ENCODE measurements around the gene TMEM63A.
A peak's percentile ranks its signal among the peaks of the same experiment; 100 is the strongest.

The TMEM63A gene

DNA sequence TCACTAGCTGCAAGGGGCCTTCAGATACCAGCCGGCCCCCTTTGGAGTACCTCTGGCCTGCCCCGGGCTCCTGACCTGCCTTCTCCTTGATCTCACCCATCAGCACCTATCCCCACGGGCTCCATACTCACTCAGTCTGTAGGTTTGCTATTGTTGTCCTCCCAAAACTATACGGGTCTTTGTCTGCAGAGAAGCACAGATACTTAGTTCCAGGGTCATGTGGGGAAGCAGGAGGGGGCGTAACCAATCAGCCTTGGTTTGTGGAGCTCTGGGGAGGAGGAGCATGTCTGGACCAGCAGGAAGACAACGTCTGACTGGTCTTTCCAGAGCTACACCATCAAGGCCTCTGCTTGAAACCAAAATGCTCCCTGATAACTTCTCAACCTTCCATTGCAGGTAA, 15.2 kb downstream of the TMEM63A start:
- peaks cover 52% of the 10 kb centered on the region for H3K4me1 Mint-ChIP-seq
- DNase-seq (no peak), ATAC-seq (no peak)
- no peaks in the 10 kb centered on the region for H3K9me3 Mint-ChIP-seq
- H3K27ac Mint-ChIP-seq: peak overlapping the region; percentile 54 to 85
- H3K27me3 Mint-ChIP-seq: no peaks in the 10 kb centered on the region
- peak overlapping the region; percentile 41 to 67 for H3K4me3 Mint-ChIP-seq

DNA sequence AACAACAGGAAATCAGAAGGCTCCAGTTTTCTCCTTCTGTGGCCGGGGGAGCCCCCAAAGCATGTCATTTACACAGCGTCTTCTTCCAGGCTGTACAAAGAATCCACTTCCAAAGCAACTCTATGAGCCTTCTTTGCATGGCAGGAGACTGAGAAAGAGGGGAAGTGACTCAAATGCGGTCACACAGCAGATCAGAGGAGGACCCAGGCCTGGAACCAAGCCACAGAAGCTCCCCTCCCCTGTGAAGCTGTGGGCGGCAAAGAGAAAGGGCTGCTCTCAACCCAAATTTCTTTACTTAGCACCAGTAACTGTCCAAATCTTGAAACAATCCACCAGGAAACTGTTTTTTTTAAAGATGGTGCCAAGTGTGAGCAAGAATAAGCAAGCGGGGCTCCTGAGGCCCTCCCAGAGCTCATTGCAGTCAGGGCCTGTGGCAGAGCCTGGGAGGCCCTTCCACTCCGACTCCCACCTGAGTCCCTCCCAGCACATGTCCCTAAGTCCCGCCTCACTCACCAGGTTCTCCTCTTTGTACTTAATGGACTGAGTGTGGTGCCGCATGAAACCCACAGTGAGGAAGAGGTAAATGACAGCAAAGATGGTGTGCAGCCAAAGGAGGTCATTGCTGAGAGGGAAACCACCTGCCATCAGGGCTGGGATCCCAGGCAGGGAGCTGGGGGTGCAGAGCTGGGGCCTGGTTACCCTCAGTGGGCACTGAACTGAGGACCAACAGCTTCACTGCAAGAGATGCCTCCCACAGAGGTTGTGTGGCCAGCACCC, 15.9 kb downstream of the TMEM63A start:
- peaks cover 47% of the 10 kb centered on the region for H3K4me1 Mint-ChIP-seq
- DNase-seq (peak; percentile 65 to 77), ATAC-seq (peak; percentile 95)
- no peaks in the 10 kb centered on the region for H3K27me3 Mint-ChIP-seq
- peak overlapping the region; percentile 72 to 76 for H3K27ac Mint-ChIP-seq
- peak overlapping the region; percentile 51 to 67 for H3K4me3 Mint-ChIP-seq
- H3K9me3 Mint-ChIP-seq: no peaks in the 10 kb centered on the region

DNA sequence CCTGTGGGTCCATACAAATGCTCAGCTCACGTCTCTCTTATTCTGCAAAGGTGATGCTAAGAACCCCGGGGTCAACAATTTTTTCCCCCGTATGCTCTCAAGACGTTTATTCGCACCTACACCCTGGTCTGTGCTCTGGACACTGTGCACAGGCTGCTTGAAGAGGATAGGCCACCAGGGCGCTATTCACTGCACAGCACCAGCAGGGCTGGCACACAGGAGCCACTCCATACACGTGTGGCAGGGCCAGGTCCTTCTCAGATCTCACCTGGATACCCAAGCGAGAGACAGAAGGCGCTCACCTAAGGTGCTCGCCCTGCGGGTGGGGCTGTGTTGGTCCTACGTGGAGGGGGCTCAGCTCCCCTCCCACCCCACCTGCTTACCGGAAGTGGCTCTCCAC, 16.7 kb downstream of the TMEM63A start:
- Mint-ChIP-seq H3K27me3 (no peaks in the 10 kb centered on the region), H3K4me3 (peak overlapping the region; percentile 47 to 67), H3K9me3 (no peaks in the 10 kb centered on the region), H3K27ac (no peak overlapping the region), H3K4me1 (peaks cover 41% of the 10 kb centered on the region)
- DNase-seq (peak in 1 of 2 donors; percentile 20), ATAC-seq (peak; percentile 59)

DNA sequence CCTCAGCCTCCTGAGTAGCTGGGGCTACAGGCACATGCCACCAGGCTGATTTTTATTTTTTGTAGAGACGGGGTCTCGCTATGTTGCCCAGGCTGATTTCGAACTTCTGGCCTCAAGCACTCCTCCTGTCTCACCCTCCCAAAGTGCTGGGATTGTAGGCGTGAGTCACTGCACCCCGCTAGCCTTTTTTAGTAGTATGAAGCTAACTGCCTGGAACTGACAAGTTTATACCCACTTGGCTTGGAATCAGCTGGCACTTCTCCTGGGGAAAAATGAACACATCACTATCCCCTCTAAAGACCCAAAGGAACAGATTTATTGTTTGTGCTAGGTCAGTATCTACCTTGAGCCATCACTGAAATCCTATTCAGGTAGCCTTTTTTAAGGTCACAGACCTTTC, 19.0 kb downstream of the TMEM63A start:
- Mint-ChIP-seq H3K4me1 (peaks cover 41% of the 10 kb centered on the region), H3K4me3 (no peak overlapping the region), H3K27ac (no peak overlapping the region), H3K27me3 (no peaks in the 10 kb centered on the region), H3K9me3 (no peaks in the 10 kb centered on the region)
- ATAC-seq: no peak
- DNase-seq: no peak

DNA sequence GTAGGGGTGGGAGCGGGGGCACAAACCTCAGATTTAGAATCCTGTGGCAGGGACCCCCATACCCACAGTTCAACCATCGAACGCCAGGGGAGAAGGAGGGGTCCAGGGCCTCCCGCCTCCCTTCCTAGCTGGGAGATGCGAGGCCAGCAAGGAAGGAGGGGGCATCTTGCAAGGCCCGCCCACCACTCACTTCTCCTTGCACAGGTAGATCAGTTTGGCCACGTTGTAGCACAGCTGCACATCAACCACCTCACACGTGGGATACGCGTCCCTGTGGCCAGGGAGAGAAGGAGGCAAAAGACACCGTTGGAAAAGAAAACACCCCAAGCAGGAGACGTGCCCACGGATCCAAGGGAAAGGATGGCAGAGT, 19.6 kb downstream of the TMEM63A start:
- no peak overlapping the region for H3K4me3 Mint-ChIP-seq
- ATAC-seq (no peak), DNase-seq (no peak)
- H3K9me3 Mint-ChIP-seq: no peaks in the 10 kb centered on the region
- H3K27ac Mint-ChIP-seq: peak overlapping the region in 1 of 2 donors; percentile 44
- no peaks in the 10 kb centered on the region for H3K27me3 Mint-ChIP-seq
- H3K4me1 Mint-ChIP-seq: peaks cover 37% of the 10 kb centered on the region

DNA sequence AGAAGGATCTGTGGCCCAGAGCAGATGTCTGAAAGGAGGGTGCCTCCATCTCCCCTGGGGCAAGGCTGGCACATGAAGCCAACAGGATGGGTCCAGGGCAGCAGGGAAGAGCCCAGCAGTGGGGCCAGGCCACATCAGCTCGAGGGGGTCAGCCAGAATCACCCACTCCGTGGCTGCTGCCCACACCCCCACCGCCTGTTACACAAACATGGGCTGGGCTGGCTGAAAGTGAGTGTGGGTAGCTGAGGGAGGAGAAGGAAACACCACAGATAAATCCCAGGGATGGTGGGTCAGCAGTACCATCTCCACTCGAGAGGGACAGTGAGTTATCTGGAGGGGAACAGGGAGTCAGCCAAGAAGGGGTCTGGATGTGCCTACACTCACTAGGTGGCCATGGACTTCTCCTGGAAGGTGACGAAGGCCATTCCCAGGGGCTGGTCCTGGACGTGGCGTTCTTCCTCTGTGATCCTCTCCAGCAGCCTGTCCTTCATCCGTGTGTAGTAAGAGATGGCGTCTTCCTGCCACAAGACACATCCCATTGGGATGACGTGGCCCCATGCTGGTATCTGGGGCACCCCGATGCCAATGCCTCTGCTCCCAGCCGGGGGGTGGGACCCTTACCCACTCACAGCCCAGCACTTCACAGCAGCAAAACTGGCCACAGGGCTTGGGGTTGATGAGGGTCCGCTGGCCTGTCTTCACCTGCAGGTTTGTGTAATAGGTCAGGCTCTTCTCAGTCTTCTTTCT, 20.2 kb downstream of the TMEM63A start:
- H3K9me3 Mint-ChIP-seq: no peaks in the 10 kb centered on the region
- peaks cover 31% of the 10 kb centered on the region for H3K4me1 Mint-ChIP-seq
- H3K27me3 Mint-ChIP-seq: no peaks in the 10 kb centered on the region
- DNase-seq: no peak
- peak overlapping the region in 1 of 2 donors; percentile 93 for H3K27ac Mint-ChIP-seq
- H3K4me3 Mint-ChIP-seq: no peak overlapping the region
- no peak for ATAC-seq

DNA sequence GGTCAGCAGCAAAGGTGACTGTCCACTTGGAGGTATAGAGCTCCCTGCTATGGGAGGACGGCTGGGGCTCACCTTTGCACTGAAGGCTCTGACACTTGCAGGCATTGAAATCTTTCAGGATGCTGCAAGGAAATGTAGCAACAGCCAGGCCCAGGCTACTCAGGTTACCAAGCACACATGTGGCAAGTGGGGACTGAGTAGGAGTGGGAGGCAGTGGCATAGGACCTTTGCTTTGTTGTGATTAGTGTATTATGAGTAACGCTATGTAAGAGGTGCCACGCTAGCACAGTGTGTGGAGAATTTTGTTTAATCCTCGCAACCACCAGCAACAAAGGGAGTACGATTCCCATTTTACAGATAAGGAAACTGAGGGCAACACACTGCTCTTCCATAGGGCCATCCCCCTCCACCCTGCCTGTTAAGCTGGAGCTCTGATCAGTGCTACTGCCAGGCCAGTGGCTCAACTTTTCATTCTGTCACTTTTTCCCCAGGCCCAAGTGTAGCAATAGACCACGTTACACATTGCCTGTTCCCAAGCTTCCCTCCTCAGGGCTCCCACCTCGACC, 21.2 kb downstream of the TMEM63A start:
- Mint-ChIP-seq H3K4me1 (peaks cover 27% of the 10 kb centered on the region), H3K9me3 (no peaks in the 10 kb centered on the region), H3K27ac (no peak overlapping the region), H3K27me3 (no peaks in the 10 kb centered on the region), H3K4me3 (no peak overlapping the region)
- DNase-seq (no peak), ATAC-seq (no peak)

DNA sequence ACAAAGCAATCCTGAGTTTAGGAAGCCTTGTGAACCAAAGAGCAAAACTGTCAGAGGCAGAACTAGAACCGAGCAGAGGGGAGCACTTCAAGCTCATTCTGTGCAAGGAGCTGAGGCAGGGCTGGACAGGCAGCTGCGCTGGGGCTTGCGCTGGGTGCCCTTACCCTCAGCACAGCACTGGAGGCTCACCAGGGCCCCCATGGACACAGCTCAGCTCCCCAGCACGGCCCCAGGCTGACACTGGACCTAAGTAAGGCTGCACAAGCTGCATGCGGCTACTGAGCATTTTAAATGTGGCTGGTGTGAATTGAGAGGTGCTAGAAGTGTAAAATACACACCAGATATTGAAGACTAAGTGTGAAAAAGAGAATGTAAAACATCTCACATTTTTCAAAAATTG, 22.1 kb downstream of the TMEM63A start:
- Mint-ChIP-seq H3K27ac (no peak overlapping the region), H3K9me3 (no peaks in the 10 kb centered on the region), H3K4me1 (peaks cover 25% of the 10 kb centered on the region), H3K27me3 (no peaks in the 10 kb centered on the region), H3K4me3 (no peak overlapping the region)
- ATAC-seq: no peak
- DNase-seq: no peak

DNA sequence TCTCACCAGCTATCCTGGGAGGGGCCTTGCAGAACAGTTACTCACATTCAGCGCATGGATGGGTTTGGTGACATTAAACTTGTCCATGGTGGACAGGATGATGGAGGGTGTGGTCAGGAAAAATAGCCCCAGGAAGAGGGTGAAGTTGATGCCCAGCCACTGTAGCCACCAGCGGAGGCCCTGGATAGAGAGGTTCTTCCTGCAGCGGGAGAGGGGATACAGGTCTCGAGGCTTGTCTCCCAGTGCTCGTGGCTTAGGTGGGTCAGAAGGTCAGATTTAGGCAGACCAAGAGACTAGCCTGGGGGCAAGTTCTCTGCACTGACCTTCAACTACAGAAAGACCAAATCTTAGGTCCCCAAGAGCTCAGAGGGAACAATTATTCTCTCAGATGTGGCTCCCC, 23.0 kb downstream of the TMEM63A start:
- no peak for ATAC-seq
- H3K27ac Mint-ChIP-seq: peak overlapping the region in 1 of 2 donors; percentile 13

DNA sequence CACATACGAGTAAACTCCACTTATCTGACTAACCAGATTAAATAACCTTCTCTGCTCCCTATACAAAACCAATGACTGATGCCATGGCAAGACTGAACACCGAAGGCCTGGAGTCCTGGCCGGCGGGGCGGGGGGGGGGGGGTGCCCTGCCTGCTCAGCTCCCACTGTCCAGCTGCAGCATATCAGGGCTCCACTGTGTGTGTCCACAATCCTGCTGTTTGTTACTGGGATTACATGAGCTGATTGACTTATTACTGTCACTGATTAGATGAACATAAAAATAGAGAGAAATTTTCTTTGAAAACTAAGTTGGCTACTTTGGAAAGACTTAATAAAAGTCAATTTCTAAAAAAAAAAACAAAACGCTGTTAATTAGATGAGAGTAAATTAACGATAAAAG, 24.9 kb downstream of the TMEM63A start:
- Mint-ChIP-seq H3K4me3 (no peak overlapping the region), H3K27me3 (no peaks in the 10 kb centered on the region)

More for the DNA sequence above, 23.0 kb downstream of the TMEM63A start:
- Mint-ChIP-seq H3K4me3 (no peak overlapping the region), H3K4me1 (peaks cover 16% of the 10 kb centered on the region), H3K27me3 (no peaks in the 10 kb centered on the region), H3K9me3 (no peaks in the 10 kb centered on the region)
- DNase-seq: no peak

DNA sequence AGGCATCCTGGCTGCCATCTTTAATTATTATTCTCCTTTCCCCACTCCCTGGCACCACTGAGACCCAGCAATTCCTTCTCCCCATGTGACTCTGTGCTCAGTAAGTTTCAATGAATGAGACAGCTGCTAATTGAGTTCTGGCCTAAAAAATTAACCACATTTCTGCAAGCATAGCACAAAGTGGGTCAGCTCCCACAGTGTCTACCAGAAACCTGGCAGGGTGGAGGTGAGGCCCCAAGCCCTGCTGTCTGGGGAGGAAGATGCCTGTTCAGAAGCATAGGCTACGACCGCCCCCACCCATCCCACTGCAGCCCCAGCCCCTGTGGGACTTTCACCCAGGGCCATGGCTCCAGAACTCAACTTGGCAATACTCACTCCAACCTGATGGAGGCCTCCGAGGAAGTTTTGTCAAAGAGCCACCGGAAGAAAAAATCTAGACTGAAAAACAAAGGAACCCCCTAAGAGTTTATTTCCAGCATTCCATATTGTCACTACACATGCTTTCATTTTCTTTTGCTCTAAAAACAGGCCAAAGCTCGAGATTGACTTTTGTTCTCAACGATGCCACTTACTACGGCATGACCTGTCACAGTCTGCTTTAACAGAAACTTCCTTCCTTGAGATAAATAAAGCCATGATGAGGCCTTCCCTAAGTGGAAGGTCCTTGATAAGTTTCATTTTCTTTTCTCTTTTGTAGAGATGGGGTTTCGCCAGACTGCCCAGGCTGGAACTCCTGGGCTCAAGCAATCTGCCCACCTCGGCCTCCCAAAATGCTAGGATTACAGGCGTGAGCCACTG, 26.5 kb downstream of the TMEM63A start:
- Mint-ChIP-seq H3K4me1 (peaks cover 47% of the 10 kb centered on the region), H3K4me3 (no peak overlapping the region), H3K27me3 (no peaks in the 10 kb centered on the region), H3K27ac (peak overlapping the region; percentile 54 to 72), H3K9me3 (no peaks in the 10 kb centered on the region)
- no peak for DNase-seq
- ATAC-seq: no peak

More for the DNA sequence above, 24.9 kb downstream of the TMEM63A start:
- H3K27ac Mint-ChIP-seq: no peak overlapping the region
- ATAC-seq (no peak), DNase-seq (no peak)
- no peaks in the 10 kb centered on the region for H3K9me3 Mint-ChIP-seq
- H3K4me1 Mint-ChIP-seq: peaks cover 32% of the 10 kb centered on the region

DNA sequence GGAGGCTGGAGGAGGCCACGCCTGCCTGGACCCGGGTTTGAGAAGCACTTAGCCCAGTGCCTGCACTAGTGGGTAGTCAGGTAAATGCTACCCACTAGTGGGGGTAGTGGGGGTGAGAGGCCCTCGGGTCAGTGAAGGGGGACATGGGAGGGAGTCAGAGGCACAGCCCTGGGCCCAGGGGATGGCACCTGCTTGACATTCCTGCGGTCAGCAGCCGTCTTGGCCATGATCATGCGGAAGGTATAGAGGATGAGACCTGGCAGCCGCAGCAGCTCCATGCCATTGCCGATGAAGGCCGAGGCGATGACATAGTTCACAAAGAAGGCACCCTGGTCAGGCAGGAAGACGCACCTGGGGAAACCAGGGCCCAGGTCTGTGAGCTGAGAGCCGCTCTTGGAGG, 28.7 kb downstream of the TMEM63A start:
- no peaks in the 10 kb centered on the region for H3K9me3 Mint-ChIP-seq
- H3K4me1 Mint-ChIP-seq: peaks cover 70% of the 10 kb centered on the region
- H3K27ac Mint-ChIP-seq: no peak overlapping the region
- no peak for DNase-seq
- no peak for ATAC-seq
- no peak overlapping the region for H3K4me3 Mint-ChIP-seq
- H3K27me3 Mint-ChIP-seq: no peaks in the 10 kb centered on the region

DNA sequence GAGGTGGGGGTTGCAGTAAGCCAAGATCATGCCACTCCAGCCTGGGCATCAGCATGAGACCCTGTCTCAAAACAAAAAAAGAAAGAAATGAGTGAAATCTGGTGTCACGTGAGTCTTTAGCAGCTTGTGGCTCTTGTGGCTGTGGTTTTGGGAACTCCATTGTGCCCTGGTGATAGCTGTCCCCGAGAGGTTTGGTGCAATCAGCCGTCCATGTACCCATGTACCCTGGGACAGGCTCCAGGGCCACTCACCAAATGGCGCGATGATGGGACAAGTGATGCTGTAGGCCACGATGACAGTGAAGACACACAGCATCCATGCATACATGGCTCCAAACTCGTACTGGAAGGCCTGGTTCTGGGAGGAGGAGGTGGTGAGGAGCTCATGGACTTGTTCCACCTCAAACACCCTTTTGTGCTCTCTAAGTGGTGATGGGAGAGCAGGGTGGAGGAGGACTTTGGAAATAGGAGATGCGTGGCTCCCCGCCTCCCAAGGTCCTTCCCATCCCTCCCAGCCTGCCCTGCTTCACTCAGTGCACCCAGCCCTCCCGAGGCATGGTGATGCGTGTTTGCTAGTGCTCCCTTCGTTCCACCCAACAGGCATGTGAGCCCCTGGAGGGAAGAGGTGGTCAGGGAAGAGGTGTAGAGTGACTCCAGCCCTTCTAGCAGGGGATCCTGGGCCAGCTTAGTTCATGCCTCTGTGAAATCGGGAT, 29.6 kb downstream of the TMEM63A start:
- ATAC-seq: no peak
- Mint-ChIP-seq H3K4me1 (peaks cover 79% of the 10 kb centered on the region), H3K4me3 (peak overlapping the region in 1 of 2 donors; percentile 41), H3K27me3 (no peaks in the 10 kb centered on the region), H3K27ac (peak overlapping the region; percentile 66 to 73), H3K9me3 (no peaks in the 10 kb centered on the region)
- DNase-seq: no peak

DNA sequence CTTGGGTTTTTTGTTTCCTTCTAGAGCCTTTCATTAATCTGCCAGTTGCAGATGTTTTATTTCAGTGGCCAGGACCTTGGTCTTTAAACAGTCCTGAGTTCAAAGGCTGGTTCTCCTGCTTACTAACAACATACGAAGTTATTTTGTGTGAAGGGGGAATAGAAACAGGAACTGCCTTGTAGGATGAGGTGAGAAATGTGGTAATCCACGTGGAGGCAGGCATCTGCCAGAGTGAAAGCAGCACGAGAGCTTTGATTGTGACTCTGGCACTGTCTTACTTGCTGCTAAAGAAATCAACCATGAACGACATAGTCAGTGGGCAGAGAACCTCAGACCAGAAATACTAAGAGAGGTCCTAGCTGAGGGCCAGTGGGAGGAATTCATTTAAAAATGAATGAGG, 30.4 kb downstream of the TMEM63A start:
- peak overlapping the region; percentile 66 to 73 for H3K27ac Mint-ChIP-seq
- no peaks in the 10 kb centered on the region for H3K9me3 Mint-ChIP-seq
- ATAC-seq (peak; percentile 57), DNase-seq (peak in 1 of 2 donors; percentile 41)
- peak overlapping the region in 1 of 2 donors; percentile 42 for H3K4me3 Mint-ChIP-seq
- peaks cover 84% of the 10 kb centered on the region for H3K4me1 Mint-ChIP-seq
- H3K27me3 Mint-ChIP-seq: no peaks in the 10 kb centered on the region

DNA sequence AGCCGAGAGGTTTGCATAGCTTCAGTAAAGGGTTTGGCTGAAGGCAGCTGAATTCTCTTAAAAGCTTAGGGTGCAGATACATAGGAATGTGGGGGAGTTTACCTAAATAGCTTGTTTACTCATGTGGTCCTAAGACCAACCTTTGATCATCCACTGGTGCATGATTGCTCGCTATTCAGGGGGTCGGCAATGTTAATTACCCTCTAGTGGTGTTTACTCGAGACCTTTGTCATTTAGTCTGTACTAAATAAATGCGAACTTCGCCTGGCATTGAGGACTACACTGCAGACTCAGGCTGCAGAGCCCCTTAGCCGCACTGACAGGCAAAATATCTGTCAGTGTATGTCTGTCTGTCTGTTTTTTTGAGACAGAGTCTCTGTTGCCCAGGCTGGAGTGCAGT, 31.8 kb downstream of the TMEM63A start:
- Mint-ChIP-seq H3K27ac (no peak overlapping the region), H3K4me1 (peaks cover 85% of the 10 kb centered on the region), H3K27me3 (no peaks in the 10 kb centered on the region), H3K4me3 (no peak overlapping the region), H3K9me3 (no peaks in the 10 kb centered on the region)
- DNase-seq: no peak
- no peak for ATAC-seq
